T-helper 2 cell treated with Interferon-gamma antibody and Interleukin-4, amounts not matched to agents 5 μg/mL and 100 μg/mL, for 36 hours (primary cell): ENCODE results near the gene TPP1.

Source experiments
- DNase-seq: peaks from one replicate; pipeline ENCODE4 v3.0.0; 2021; ENCODE audit warnings: low spot score
- H3K27ac Mint-ChIP-seq: one replicate; pipeline ENCODE4 v1.8.0; 2021; ENCODE audit warnings: mild to moderate bottlenecking, mixed read lengths
- H3K27me3 Mint-ChIP-seq: one replicate; pipeline ENCODE4 v1.8.0; 2021; ENCODE audit warnings: low read depth, mixed read lengths
- H3K36me3 Mint-ChIP-seq: one replicate; pipeline ENCODE4 v1.8.0; 2021; ENCODE audit warnings: low read depth, mixed read lengths
- H3K4me1 Mint-ChIP-seq: one replicate; pipeline ENCODE4 v1.8.0; 2021; ENCODE audit warnings: low read depth, mixed read lengths
- H3K4me3 Mint-ChIP-seq: one replicate; pipeline ENCODE4 v1.8.0; 2022; ENCODE audit warnings: mild to moderate bottlenecking, moderate library complexity, mixed read lengths
- H3K9me3 Mint-ChIP-seq: one replicate; pipeline ENCODE4 v1.8.0; 2021; ENCODE audit warnings: mixed read lengths

TPP1 gene

DNA sequence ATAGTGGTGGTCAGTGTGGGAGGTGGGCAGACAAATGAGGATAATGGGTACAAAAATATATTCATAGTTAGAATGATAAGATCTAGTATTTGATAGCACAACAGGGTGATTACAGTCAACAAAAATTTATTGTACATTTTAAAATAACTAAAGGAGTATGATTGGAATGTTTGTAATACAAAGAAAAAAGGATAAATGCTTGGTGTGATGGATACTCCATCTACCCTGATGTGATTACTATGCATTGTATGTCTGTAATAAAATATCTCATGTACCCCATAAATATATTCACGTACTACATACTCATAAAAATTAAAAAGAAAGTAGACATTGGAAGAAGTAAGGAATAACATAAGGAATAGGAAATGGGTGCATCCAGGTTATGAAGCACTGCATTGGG is 31.2 kb downstream of the TPP1 start:
- peaks cover 31% of the 10 kb centered on the region for H3K36me3 Mint-ChIP-seq
- H3K9me3 Mint-ChIP-seq: peaks cover 20% of the 10 kb centered on the region
- H3K27me3 Mint-ChIP-seq: no peaks in the 10 kb centered on the region
- no peak overlapping the region for H3K27ac Mint-ChIP-seq
- no peak overlapping the region for H3K4me3 Mint-ChIP-seq
- no peak for DNase-seq
- no peaks in the 10 kb centered on the region for H3K4me1 Mint-ChIP-seq

DNA sequence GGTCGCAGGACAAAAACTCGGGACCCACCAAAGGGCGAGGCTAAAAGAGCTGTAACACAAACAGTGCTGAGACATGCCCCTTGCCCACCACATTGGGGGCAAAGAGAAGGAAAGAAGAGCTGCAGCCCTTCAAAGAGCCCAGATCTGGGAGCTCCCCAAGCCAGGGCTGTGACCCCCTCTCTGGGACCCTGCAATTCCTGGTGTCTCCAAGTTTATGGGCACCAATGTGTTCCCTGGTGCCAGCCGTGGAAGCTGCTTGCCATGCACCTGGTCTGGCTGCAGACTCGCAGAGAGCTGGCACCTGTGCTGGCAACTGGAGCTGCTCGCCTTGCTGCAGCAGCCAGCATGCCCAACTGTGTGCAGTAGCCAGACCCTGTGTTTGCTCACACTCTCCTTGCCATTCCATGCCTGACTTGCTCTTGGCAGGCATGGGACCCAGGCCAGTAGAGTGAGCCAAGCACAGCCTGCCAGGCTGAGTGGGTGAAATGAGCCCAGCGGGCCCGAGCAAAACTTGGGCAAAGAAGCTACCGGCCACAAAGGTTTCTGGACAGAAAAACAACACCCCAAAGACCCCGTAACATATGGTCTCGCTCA is 31.8 kb downstream of the TPP1 start:
- peaks cover 30% of the 10 kb centered on the region for H3K36me3 Mint-ChIP-seq
- no peak overlapping the region for H3K27ac Mint-ChIP-seq
- DNase-seq: no peak
- no peaks in the 10 kb centered on the region for H3K4me1 Mint-ChIP-seq
- no peak overlapping the region for H3K4me3 Mint-ChIP-seq
- peaks cover 24% of the 10 kb centered on the region for H3K9me3 Mint-ChIP-seq
- no peaks in the 10 kb centered on the region for H3K27me3 Mint-ChIP-seq

DNA sequence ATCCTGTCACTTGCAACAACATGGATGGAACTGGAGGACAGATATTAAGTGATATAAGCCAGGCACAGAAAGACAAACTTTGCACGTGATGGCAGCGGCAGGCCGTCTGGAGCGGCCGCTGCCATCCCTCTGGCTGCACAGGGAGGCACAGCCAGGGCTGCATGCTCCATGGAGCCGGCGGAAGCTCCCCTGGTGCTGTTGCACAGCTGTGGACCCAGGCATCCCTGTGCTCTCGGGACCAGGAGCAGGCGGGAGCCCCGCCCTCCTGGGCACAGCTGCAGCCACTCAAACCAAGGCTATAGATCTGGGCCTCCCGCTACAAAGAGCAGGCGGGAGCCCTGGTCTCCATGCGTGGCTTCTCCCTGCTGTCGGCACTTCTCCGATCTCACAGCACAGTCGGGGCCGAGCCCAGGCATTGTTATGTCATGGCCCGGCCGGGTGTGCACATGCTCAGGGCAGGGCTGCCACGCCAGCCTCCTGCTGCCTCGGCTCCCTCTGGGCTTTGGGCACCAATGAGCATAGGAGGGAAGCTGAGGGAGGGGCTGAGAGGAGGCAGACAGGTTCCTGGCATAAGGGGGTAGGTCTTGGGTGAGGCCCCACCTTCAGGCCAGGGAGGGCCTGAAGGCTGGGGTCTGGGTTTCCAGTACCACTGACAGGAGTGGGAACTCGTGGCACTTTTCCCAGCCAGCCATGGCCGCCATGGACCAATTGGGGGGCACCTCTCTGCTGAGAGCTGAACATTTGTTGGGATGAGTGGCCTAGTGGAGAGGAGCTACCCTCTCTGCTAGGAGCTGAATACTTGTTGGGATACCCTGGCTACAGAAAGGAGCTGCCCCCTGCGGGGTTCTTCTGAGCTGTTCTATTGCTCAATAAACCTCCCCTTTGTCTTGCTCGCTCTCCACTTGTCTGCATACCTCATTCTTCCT is 32.5 kb downstream of the TPP1 start:
- H3K36me3 Mint-ChIP-seq: peaks cover 31% of the 10 kb centered on the region
- no peak overlapping the region for H3K4me3 Mint-ChIP-seq

DNA sequence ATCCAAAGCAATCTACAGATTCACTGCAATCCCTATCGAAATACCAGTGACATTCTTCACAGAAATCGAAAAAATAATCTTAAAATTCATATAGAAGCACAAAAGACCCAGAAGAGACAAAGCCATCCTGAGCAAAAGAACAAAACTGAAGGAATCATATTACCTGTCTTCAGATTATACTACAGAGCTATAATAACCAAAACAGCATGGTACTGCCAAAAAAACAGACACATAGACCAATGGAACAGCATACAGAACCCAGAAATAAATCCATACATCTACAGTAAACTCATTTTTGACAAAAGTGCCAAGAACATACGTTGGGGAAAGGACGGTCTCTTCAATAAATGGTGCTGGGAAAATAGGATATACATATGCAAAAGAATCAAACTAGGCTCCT is 34.7 kb downstream of the TPP1 start:
- no peaks in the 10 kb centered on the region for H3K4me1 Mint-ChIP-seq
- no peak for DNase-seq
- peaks cover 28% of the 10 kb centered on the region for H3K36me3 Mint-ChIP-seq
- H3K27ac Mint-ChIP-seq: no peak overlapping the region
- H3K4me3 Mint-ChIP-seq: no peak overlapping the region
- no peaks in the 10 kb centered on the region for H3K27me3 Mint-ChIP-seq
- peaks cover 29% of the 10 kb centered on the region for H3K9me3 Mint-ChIP-seq

More for the DNA sequence above, 32.5 kb downstream of the TPP1 start:
- Mint-ChIP-seq H3K27me3 (no peaks in the 10 kb centered on the region), H3K27ac (no peak overlapping the region), H3K4me1 (no peaks in the 10 kb centered on the region), H3K9me3 (peaks cover 29% of the 10 kb centered on the region)
- peak; percentile 2 for DNase-seq

DNA sequence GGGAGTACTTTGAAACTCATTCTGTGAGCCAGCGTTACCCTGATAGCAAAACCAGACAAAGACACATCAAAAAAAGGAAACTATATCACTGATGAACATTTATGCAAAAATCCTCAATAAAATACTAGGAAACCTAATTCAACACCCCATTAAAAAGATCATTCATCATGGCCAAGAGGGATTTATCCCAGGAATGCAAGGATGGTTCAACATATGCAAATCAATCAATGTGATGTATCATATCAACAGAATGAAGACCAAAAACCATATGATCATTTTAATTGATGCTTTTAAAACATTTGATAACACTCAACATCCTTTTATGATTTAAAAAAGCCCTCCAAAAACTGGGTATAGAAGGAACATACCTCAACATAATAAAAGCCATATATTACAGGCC is 35.6 kb downstream of the TPP1 start:
- no peak overlapping the region for H3K27ac Mint-ChIP-seq
- peaks cover 26% of the 10 kb centered on the region for H3K36me3 Mint-ChIP-seq
- H3K4me1 Mint-ChIP-seq: no peaks in the 10 kb centered on the region
- no peak for DNase-seq
- H3K27me3 Mint-ChIP-seq: no peaks in the 10 kb centered on the region
- no peak overlapping the region for H3K4me3 Mint-ChIP-seq
- H3K9me3 Mint-ChIP-seq: peaks cover 29% of the 10 kb centered on the region

DNA sequence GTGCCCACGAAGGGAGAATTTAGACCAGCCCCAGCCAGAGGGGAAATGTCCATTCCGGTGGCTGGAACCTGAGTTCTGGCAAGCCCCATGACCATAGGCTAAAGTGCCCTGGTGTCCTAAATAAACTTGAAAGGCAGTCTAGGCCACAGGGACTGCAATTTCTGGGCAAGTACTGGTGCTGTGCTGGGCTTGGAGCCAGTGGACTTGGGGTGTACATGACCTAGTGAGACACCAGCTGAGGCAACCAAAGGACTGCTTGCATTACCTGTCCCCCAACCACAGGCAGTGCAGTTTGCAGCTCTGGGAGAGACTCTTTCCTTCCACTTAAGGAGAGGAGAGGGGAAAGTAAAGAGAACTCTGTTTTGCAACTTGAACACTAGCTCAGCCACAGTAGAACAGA is 39.5 kb downstream of the TPP1 start:
- H3K27ac Mint-ChIP-seq: no peak overlapping the region
- no peak overlapping the region for H3K4me3 Mint-ChIP-seq
- peaks cover 22% of the 10 kb centered on the region for H3K36me3 Mint-ChIP-seq
- no peaks in the 10 kb centered on the region for H3K27me3 Mint-ChIP-seq
- H3K9me3 Mint-ChIP-seq: peaks cover 25% of the 10 kb centered on the region
- DNase-seq: no peak
- H3K4me1 Mint-ChIP-seq: no peaks in the 10 kb centered on the region

DNA sequence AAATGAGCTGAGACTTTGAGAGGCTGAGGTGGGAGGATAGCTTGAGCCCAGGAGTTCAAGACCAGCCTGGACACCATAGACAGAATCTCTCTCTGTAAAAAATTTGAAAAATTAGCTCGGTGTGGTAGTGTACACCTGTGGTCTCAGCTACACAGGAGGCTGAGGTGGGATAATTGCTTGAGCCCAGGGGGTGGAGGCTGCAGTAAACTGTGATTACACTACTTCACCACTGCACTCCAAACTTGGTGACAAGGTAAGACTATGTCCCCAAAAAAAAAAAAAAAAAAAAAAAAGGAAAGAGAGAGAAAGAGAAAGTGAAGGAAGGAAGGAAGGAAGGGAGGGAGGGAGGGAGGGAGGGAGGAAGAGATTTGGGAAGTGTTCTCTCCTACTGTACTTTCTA is 41.1 kb downstream of the TPP1 start:
- Mint-ChIP-seq H3K27ac (no peak overlapping the region), H3K9me3 (peaks cover 9% of the 10 kb centered on the region), H3K4me3 (no peak overlapping the region), H3K36me3 (peaks cover 8% of the 10 kb centered on the region), H3K4me1 (no peaks in the 10 kb centered on the region), H3K27me3 (no peaks in the 10 kb centered on the region)
- DNase-seq: no peak

DNA sequence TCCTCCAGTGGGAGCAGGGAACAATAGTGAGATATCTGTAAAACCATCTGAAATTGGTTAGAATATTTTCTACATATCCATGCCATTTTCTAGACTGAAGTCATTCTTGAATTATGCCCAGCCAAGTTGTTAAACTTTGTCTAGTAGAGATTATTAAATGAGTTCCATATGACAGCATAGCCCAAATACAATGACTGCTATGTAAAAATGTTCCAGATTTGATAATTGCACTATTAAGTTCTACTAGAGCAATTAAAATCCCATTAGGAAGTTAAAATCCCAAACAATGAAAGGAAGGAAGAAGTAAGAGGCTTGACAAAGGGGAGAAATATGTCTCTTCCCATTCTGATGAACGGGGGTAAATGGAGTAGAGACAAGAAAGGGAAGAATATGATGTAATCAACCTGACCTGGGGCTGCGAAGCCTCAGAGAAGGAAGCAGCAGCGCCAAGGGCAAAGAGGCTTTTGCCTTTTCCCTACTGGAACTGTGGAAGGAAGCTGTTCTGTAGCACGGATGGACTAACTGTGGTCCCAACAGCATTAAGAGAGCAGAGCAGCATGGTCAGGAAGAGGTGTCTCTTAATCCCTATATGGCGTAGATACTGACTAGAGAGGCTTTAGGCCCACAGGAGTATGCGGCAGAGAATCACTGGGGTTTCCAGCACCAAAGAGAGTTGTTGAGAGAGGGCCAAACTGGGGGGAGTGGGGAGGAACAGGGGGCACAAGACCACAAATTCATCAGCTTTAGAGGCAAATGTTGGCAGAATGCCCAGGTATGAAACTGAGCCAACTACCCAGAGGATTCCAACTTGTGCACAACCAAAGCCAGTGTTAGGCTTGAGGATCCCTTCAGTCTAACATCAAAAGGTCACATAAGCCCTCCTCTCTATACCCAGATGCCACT is 42.5 kb downstream of the TPP1 start:
- no peak for DNase-seq
- no peak overlapping the region for H3K27ac Mint-ChIP-seq
- no peaks in the 10 kb centered on the region for H3K4me1 Mint-ChIP-seq
- no peaks in the 10 kb centered on the region for H3K27me3 Mint-ChIP-seq
- H3K4me3 Mint-ChIP-seq: no peak overlapping the region
- no peaks in the 10 kb centered on the region for H3K9me3 Mint-ChIP-seq
- peaks cover 3% of the 10 kb centered on the region for H3K36me3 Mint-ChIP-seq

DNA sequence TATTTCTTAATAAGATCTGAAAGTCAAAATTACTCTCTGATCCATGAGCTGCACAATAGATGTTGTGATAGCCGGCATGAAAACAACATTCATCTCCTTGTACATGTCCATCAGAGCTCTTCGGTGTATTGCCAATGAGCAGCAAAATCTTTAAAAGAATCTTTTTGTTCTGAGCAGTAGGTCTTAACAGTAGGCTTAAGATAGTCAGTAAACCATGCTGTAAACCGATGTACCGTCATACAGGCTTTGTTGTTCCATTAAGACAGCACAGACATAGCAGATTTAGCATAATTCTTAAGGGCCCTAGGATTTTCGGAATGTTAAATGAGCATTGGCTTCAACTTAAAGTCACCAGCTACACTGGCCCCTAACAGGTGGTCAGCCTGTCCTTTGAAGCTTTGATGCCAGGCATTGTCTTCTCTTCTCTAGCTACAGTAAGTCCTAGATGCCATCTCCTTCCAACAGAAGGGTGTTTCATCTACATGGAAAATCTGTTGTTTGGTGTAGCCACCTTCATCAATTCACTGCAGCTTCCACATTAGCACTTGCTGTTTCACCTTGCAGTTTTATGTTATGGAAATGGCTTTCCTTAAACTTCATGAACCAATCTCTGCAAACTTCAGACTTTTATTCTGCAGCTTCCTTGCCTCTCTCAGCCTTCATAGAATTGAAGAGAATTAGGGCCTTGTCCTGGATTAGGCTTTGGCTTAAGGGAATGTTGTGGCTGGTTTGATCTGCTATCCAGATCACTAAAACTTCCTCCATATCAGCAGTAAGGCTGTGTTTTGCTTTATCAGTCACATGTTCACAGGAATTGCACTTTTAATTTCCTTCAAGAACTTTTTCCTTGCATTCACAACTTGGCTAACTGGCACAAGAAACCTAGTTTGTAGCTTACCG is 44.2 kb downstream of the TPP1 start:
- Mint-ChIP-seq H3K4me1 (no peaks in the 10 kb centered on the region), H3K9me3 (no peaks in the 10 kb centered on the region), H3K27ac (no peak overlapping the region), H3K36me3 (peaks cover 2% of the 10 kb centered on the region), H3K27me3 (no peaks in the 10 kb centered on the region), H3K4me3 (no peak overlapping the region)
- DNase-seq: no peak

DNA sequence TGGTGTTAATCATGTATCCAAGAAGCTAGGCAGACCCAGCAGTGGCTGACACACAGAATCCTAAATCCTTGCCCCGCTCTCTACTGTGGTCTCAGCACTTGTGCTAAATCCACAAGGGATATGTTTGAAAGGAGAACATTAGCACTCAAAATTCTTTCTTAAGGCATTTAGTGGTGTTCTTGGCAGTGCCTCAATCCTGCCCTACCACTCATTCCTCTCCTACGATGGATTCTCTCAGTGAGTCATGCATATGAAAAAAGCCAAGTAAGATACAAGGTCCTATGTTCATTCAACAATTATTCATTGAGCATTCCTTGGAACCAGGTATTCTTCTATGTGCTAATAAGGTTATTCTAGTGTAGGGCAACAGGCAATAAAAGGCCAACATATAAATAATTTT is 47.0 kb downstream of the TPP1 start:
- Mint-ChIP-seq H3K27me3 (no peaks in the 10 kb centered on the region), H3K9me3 (no peaks in the 10 kb centered on the region), H3K4me1 (no peaks in the 10 kb centered on the region), H3K36me3 (peaks cover 3% of the 10 kb centered on the region), H3K27ac (no peak overlapping the region), H3K4me3 (no peak overlapping the region)
- no peak for DNase-seq

DNA sequence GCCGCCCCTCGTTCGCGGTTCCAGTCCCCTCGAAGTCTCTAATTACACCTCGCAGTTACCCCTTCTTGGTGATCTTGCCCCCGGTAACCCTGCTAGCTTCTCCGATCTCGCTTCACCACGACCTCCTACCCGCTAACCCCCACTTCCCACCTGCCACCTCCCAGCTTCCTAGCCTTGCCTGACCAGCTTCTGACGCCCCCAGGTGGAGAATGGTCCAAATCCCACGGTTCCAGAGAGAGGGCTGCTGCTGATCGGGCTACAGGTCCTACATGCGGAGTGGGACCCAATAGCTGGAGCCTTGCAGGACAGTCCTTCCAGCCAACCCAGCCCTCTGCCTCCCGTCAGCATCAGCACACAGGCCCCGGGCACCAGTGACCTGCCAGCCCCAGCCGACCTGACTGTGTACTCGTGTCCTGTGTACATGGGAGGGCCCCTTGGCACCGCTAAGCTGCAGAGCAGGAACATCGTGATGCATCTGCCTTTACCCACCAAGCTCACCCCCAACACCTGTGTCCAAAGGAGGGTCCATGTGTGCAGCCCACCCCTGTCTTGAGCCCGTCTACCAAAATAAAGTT is 47.7 kb downstream of the TPP1 start:
- H3K36me3 Mint-ChIP-seq: peaks cover 3% of the 10 kb centered on the region
- H3K4me1 Mint-ChIP-seq: no peaks in the 10 kb centered on the region
- no peak overlapping the region for H3K4me3 Mint-ChIP-seq
- no peaks in the 10 kb centered on the region for H3K27me3 Mint-ChIP-seq
- no peak overlapping the region for H3K27ac Mint-ChIP-seq
- H3K9me3 Mint-ChIP-seq: no peaks in the 10 kb centered on the region
- DNase-seq: no peak

DNA sequence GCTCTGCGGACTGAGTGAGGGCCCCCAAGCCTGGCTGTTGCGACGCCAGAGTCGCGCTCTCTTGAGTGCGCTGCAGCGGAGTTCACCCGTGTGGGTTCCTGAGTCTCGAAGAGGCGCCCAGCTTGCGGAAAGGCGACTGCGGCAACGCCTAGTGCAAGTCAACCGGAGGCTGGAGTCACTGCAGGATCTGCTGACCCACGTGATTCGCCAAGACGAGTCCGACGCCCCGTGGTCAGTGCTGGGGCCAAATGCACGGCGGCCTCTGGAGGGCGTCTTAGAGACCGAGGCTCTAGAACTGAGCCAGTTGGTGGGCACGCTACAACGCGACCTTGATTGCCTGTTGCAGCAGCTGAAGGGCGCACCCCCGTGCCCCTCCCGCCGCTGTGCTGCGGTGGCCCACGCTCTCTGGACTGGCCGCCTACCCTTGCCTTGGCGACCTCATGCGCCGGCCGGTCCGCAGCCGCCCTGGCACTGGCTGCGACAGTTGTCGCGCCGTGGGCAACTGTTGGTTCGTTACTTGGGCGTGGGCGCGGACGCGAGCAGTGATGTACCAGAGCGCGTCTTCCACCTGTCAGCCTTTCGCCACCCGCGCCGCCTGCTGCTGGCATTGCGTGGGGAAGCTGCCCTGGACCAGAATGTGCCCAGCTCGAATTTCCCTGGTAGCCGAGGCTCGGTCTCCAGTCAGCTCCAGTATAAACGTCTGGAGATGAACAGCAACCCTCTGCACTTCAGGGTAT is 48.4 kb downstream of the TPP1 start:
- H3K4me3 Mint-ChIP-seq: no peak overlapping the region

More for the DNA sequence above, 48.4 kb downstream of the TPP1 start:
- DNase-seq: no peak
- Mint-ChIP-seq H3K27ac (no peak overlapping the region), H3K27me3 (no peaks in the 10 kb centered on the region), H3K4me1 (no peaks in the 10 kb centered on the region), H3K36me3 (peaks cover 3% of the 10 kb centered on the region), H3K9me3 (no peaks in the 10 kb centered on the region)
